Measurements from ENCODE around the gene GDI2.

DNA sequence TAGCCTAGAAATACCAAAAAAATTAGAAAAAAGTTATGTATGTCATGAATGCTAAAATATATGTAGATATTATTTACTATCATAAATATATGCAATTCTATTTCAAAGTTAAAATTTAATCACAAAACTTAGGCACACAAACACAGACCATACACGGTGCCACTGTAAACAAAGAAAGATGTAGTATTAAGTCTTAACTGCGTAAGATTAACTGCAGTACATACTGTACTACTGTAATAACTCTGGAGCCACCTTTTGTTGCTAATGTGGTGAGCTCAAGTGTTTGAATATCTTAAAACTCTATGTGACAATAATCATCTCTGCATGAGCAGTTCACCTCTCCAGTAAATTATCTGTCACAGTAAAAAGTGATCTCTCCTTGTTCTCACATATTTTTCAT is 23.6 kb downstream of the GDI2 start:
- TF ChIP-seq GATA3 (IDR thresholded peaks at IDR 0.05; ENCODE audit: low read depth, low read length) (no peak), GATA2 (IDR thresholded peaks at IDR 0.05; ENCODE audit: low read depth, low read length) (no peak)
